Measurements from ENCODE around the gene CYBC1. TPM values are rescaled to one million over a fixed set of nuclear protein-coding genes. Genes with fewer than 3 reads are reported as not detected.
"Not testable (repeated sequence)": the region's sequence is repeated elsewhere in the genome, so short reads cannot be mapped to it uniquely, and the experiment has no call there.

The CYBC1 gene
- total RNA-seq, 2 experiments from 2014 or later: 269 to 378 TPM

GRCh38 chr17:82465023-82465603, 14.6 kb upstream of the CYBC1 start:
- no peak overlapping the region for H3K4me3 Mint-ChIP-seq
- no peaks in the 10 kb centered on the region for H3K9me3 Mint-ChIP-seq (ENCODE audit: low read depth)
- no peak overlapping the region for H3K27ac Mint-ChIP-seq
- DNase-seq (no peak), ATAC-seq (no peak)
- CTCF ChIA-PET: no interaction called here
- H3K27me3 Mint-ChIP-seq: no peaks in the 10 kb centered on the region
- peaks cover 33% of the 10 kb centered on the region for H3K4me1 Mint-ChIP-seq
- peaks cover 66% of the 10 kb centered on the region for H3K36me3 Mint-ChIP-seq

DNA sequence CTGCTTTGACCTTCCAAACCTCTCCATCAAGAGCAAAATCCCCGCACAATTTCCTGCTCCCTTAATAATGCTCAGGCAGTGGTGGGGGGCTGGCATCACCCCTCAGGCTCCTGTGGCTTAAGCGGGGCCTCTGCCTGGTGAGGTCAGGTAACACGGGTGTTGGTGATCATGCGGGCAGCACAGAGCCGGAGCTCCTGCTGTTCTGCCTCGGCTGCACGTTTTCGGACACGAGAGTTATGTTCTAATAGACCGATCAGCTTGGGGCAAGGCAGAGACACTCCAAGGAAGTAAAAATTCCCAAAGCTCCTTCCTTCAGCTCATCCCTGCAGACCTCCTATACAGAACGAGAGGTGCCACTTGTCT, 14.0 kb upstream of the CYBC1 start:
- peaks cover 65% of the 10 kb centered on the region for H3K36me3 Mint-ChIP-seq
- H3K4me3 Mint-ChIP-seq: no peak overlapping the region
- peaks cover 36% of the 10 kb centered on the region for H3K4me1 Mint-ChIP-seq
- no peak overlapping the region for H3K27ac Mint-ChIP-seq
- CTCF ChIA-PET: no interaction called here
- ATAC-seq (no peak), DNase-seq (no peak)
- no peaks in the 10 kb centered on the region for H3K9me3 Mint-ChIP-seq (ENCODE audit: low read depth)
- H3K27me3 Mint-ChIP-seq: no peaks in the 10 kb centered on the region

DNA sequence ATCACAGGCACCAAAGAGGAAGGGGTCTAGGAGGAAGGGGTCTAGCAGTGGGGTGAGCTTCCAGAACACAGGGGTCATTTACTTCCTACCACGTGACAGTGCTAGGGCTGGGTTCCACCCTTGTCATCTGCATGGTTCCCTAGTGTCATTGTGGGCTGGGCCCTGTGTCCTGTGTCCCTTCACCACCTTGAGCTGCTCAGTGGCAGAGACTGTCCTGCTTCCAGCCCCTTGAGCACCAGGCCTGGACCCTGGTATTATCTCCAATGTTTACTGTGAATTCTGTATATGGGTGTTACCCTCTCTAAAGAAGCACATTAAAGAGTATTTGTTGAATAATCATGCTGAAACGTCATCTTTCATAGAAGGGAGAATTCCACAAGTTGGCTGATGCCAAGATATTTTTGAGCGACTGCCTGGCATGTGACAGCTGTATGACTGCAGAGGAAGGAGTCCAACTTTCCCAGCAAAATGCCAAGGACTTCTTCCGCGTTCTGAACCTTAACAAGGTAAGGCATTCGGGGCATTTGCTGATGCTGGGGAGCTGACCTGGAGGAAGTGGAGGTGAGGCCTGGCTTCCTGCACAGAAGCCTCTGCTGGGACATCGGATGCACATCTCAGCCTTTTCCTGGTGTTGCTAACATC, 13.5 kb upstream of the CYBC1 start:
- H3K4me1 Mint-ChIP-seq: peaks cover 39% of the 10 kb centered on the region
- CTCF ChIA-PET: no interaction called here
- H3K27ac Mint-ChIP-seq: no peak overlapping the region
- H3K27me3 Mint-ChIP-seq: no peaks in the 10 kb centered on the region
- no peak overlapping the region for H3K4me3 Mint-ChIP-seq
- H3K36me3 Mint-ChIP-seq: peaks cover 65% of the 10 kb centered on the region
- no peaks in the 10 kb centered on the region for H3K9me3 Mint-ChIP-seq (ENCODE audit: low read depth)
- ATAC-seq (no peak), DNase-seq (no peak)

DNA sequence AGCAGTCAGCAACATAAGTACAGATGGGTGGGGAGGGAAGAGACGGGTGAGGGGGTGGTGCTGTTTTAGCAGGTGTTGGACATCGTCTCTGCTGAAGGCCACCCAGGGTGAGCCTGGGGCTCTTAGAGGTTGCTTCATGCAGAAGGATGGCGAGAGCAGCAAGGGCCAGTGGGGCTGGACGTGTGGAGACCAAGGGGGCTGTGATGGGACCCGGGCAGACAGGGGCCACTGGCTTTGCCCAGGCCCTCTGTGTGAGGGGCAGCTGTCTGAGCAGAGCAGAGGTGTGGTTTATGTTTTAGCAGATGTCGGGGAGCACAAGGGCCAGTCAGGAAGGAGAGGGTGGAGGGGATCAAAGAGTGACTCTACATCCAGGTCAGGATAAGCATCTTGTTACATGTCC, 12.8 kb upstream of the CYBC1 start:
- no peak overlapping the region for H3K4me3 Mint-ChIP-seq
- H3K27me3 Mint-ChIP-seq: no peaks in the 10 kb centered on the region
- ATAC-seq: no peak
- no peaks in the 10 kb centered on the region for H3K9me3 Mint-ChIP-seq (ENCODE audit: low read depth)
- CTCF ChIA-PET: no interaction called here
- peaks cover 35% of the 10 kb centered on the region for H3K4me1 Mint-ChIP-seq
- no peak overlapping the region for H3K27ac Mint-ChIP-seq
- no peak for DNase-seq
- H3K36me3 Mint-ChIP-seq: peaks cover 60% of the 10 kb centered on the region

GRCh38 chr17:82461827-82462524, 11.4 kb upstream of the CYBC1 start:
- no peak overlapping the region for H3K4me3 Mint-ChIP-seq

GRCh38 chr17:82459936-82460335, 9.4 kb upstream of the CYBC1 start:
- H3K36me3 Mint-ChIP-seq: peaks cover 49% of the 10 kb centered on the region
- not testable (repeated sequence) for H3K9me3 Mint-ChIP-seq (ENCODE audit: low read depth); H3K4me3 Mint-ChIP-seq; ATAC-seq; H3K27me3 Mint-ChIP-seq; H3K27ac Mint-ChIP-seq; DNase-seq
- CTCF ChIA-PET: interaction anchor here (0.6 kb wide), 1 partner anchor 735 kb away, joined by 3 read pairs; no protein-coding TSS in a partner anchor
- peaks cover 52% of the 10 kb centered on the region for H3K4me1 Mint-ChIP-seq

More at GRCh38 chr17:82461827-82462524, 11.4 kb upstream of the CYBC1 start:
- H3K4me1 Mint-ChIP-seq: peaks cover 45% of the 10 kb centered on the region
- peaks cover 55% of the 10 kb centered on the region for H3K36me3 Mint-ChIP-seq
- H3K27me3 Mint-ChIP-seq: no peaks in the 10 kb centered on the region
- CTCF ChIA-PET: interaction anchor here (1.3 kb wide), 1 partner anchor 89 kb away, joined by 3 read pairs; no protein-coding TSS in a partner anchor
- ATAC-seq (no peak), DNase-seq (no peak)
- no peak overlapping the region for H3K27ac Mint-ChIP-seq
- no peaks in the 10 kb centered on the region for H3K9me3 Mint-ChIP-seq (ENCODE audit: low read depth)

DNA sequence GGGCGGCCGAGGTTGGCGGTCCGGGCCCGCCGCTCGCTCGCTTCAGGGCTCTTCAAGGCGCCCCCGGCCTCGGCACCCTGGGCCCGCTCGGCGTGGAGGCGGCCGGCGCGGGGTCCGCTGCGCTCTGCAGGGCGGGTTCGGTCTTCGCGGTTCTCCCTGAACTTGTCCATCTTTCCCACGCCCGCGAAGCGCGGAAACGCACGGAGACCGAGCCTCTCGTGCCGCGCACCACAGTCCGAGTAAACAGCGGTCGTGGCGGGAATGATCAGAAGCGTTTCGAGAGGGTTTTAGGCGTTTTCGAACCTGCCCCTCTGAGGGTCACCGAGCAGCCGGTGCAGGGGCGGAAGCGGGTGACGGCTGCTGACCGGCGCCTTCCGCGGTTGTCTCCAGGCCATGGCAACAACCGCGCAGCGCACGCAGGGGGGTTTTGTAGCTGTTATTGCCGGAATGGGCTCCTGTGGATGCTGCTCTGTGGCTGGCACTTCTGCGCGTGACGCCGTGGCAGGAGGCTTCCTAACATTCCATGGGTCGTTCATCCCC, 8.4 kb upstream of the CYBC1 start:
- Mint-ChIP-seq H3K9me3 (ENCODE audit: low read depth) (no peaks in the 10 kb centered on the region), H3K4me1 (peaks cover 44% of the 10 kb centered on the region), H3K27me3 (no peaks in the 10 kb centered on the region), H3K4me3 (peak overlapping the region; percentile 93), H3K36me3 (peaks cover 44% of the 10 kb centered on the region), H3K27ac (peak overlapping the region; percentile 90)
- DNase-seq (peak; percentile 66), ATAC-seq (no peak)
- CTCF ChIA-PET: no interaction called here

DNA sequence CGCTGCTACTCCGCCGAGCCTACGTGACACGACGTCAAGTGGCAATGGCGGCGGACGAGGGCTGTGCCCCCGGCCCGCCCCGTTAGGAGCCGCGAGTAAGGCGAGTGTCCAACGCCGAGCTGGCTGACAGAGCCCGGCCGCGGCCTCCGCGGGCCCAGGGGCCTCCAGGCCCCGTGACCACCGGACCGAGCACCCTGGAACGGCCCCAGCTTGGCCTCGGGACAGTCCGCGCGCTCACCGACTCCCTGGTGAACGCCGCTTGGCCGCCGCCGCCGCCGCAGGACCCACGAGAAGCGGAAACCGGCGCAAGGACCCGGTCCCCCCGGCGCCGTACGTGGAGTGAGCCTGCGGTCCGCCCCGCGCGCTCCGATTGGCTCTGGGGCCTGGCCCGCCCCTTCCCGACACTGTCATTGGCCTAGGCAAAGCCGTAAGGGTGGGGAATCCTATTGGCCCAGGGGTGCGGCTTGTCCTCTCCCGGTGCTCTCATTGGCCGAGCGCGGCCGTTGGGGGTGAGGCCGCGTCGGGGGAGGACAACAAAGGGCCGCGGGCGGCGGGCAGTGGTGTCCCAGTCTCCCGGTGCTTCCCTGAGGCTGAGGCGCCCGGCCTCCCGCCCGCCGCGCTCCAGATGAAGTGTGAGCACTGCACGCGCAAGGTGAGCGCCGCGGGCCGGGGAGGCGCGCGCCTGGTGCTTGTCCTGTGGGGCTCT, 7.8 kb upstream of the CYBC1 start, which contains the start of gene NARF:
NARF (plus strand) TSS at position 563 of the 706 bp plus-strand sequence; CDS start at position 626, 63 bp downstream.
- H3K4me3 Mint-ChIP-seq: peak within 1 kb of the TSS; percentile 93
- no peaks in the 10 kb centered on the region for H3K27me3 Mint-ChIP-seq
- peaks cover 41% of the 10 kb centered on the region for H3K36me3 Mint-ChIP-seq
- H3K9me3 Mint-ChIP-seq (ENCODE audit: low read depth): no peaks in the 10 kb centered on the region
- DNase-seq (peak; percentile 98), ATAC-seq (peak; percentile 97)
- H3K27ac Mint-ChIP-seq: peak within 1 kb of the TSS; percentile 95
- CTCF ChIA-PET: interaction anchor here (1.1 to 1.6 kb wide), 2 partner anchors 9 to 36 kb away, joined by 5 read pairs; no protein-coding TSS in a partner anchor
- H3K4me1 Mint-ChIP-seq: peaks cover 41% of the 10 kb centered on the region

- peaks cover 41% of the 10 kb centered on the region for H3K36me3 Mint-ChIP-seq
- DNase-seq: no peak
- H3K27me3 Mint-ChIP-seq: no peaks in the 10 kb centered on the region
- H3K4me3 Mint-ChIP-seq: peak overlapping the region; percentile 93
- H3K4me1 Mint-ChIP-seq: peaks cover 43% of the 10 kb centered on the region
- H3K27ac Mint-ChIP-seq: peak overlapping the region; percentile 95
- CTCF ChIA-PET: interaction anchor here (0.9 to 1.6 kb wide), 3 partner anchors 9 to 108 kb away, joined by 3 to 5 read pairs (median 5); no protein-coding TSS in a partner anchor
- no peaks in the 10 kb centered on the region for H3K9me3 Mint-ChIP-seq (ENCODE audit: low read depth)
- no peak for ATAC-seq
Measured at GRCh38 chr17:82457929-82458178, 7.3 kb upstream of the CYBC1 start.

DNA sequence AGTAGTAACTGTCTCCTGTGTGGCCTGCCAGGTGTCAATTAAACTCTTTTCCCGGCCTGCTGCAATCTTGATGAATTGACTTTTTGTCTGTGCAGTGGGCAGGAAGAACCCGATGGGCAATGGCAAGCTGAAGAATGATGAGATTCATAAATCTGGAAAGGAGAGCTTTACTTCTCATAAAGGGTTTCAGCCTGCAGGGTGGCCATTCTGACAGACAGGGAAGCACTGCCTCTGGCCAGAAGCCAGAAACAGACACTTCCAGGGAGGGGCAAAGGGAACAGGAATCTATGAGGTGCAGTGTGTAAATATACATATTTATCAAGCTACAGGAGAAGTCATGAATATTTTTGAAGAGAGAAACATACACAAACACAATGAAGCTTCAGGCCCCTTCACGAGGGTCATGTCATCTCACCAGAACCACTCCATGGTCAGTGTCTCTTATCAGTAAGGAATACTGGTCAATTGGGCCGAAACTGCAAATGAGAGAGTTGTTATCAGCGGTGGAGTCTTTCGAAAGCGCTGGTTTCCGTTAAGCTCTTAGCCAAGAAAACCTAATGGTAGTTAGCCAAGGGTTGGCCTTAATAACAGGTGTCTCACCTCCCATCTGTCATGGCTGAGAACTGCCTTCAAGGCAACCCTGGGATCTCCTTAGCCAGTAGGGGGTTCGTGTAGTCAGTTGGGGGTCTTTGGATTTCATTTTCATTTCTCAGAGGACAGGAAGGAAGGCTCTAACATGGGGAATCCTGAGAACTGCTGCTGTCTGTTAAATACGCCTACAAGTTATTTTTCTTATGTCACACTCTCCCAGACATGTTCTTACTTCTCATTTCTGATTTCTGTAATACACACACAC, 6.7 kb upstream of the CYBC1 start:
- H3K36me3 Mint-ChIP-seq: peaks cover 39% of the 10 kb centered on the region
- ATAC-seq (no peak), DNase-seq (peak; percentile 41)
- H3K9me3 Mint-ChIP-seq (ENCODE audit: low read depth): no peaks in the 10 kb centered on the region
- H3K4me3 Mint-ChIP-seq: peak overlapping the region; percentile 93
- peak overlapping the region; percentile 95 for H3K27ac Mint-ChIP-seq
- H3K27me3 Mint-ChIP-seq: no peaks in the 10 kb centered on the region
- H3K4me1 Mint-ChIP-seq: peaks cover 42% of the 10 kb centered on the region
- CTCF ChIA-PET: interaction anchor here (0.9 to 1.6 kb wide), 3 partner anchors 8 to 108 kb away, joined by 3 to 5 read pairs (median 5); no protein-coding TSS in a partner anchor

GRCh38 chr17:82453706-82454105, 3.2 kb upstream of the CYBC1 start:
- CTCF ChIA-PET; H3K27me3 Mint-ChIP-seq; H3K9me3 Mint-ChIP-seq (ENCODE audit: low read depth); H3K4me3 Mint-ChIP-seq; DNase-seq; ATAC-seq; H3K27ac Mint-ChIP-seq: not testable (repeated sequence)
- peaks cover 44% of the 10 kb centered on the region for H3K4me1 Mint-ChIP-seq
- H3K36me3 Mint-ChIP-seq: peaks cover 32% of the 10 kb centered on the region

- not testable (repeated sequence) for H3K9me3 Mint-ChIP-seq (ENCODE audit: low read depth); H3K4me3 Mint-ChIP-seq; DNase-seq; H3K27me3 Mint-ChIP-seq; ATAC-seq
- peaks cover 33% of the 10 kb centered on the region for H3K36me3 Mint-ChIP-seq
- peak overlapping the region; percentile 63 for H3K27ac Mint-ChIP-seq
- H3K4me1 Mint-ChIP-seq: peaks cover 44% of the 10 kb centered on the region
- CTCF ChIA-PET: interaction anchor here (0.6 kb wide), 1 partner anchor 76 kb away, joined by 4 read pairs; no protein-coding TSS in a partner anchor
Measured at GRCh38 chr17:82453151-82453550, 2.6 kb upstream of the CYBC1 start.
